HEK293 (cell line): ENCODE measurements around the gene ARL4A.
A peak's percentile ranks its signal among the peaks of the same experiment; 100 is the strongest.

Experiments used
- CTCF ChIA-PET: fragments of 350-600 bp; formaldehyde crosslinking; extraction: SDS; loops from one replicate; lab custom pipeline; 2021; ENCODE audit warnings: antibody characterized with exemption; lab: Yijun Ruan, JAX
- POLR2A ChIA-PET: fragments of 300-600 bp; formaldehyde crosslinking; extraction: SDS; loops from one replicate; lab custom pipeline; 2020; ENCODE audit warnings: antibody characterized with exemption, inconsistent platforms; lab: Yijun Ruan, JAX
- H3K27ac ChIP-seq: fragments of 200-500 bp; sonication (Bioruptor generic); 2 replicates; pipeline ENCODE4 v1.5.1; 2014; ENCODE audit warnings: low read depth, low read length, control low read depth, inconsistent platforms; ENCODE audit errors: extremely low read depth
- H3K36me3 ChIP-seq, 2 experiments: fragments of 200-500 bp in 1 of 2; sonication (Bioruptor generic) in 1 of 2; 1 replicate in 1 of 2; 2 replicates in 1 of 2; pipeline ENCODE4 v1.5.1; 2014 to 2017; ENCODE audit warnings: inconsistent platforms in 2 of 2, low read length in 2 of 2; ENCODE audit not compliant: control insufficient read depth in 2 of 2, insufficient read depth in 1 of 2
- H3K4me1 ChIP-seq: fragments of 200-500 bp; sonication (Bioruptor generic); 2 replicates; pipeline ENCODE4 v1.5.1; 2014; ENCODE audit warnings: mild to moderate bottlenecking, low read length, inconsistent platforms; ENCODE audit not compliant: control insufficient read depth, insufficient read depth
- H3K4me3 ChIP-seq: 2 replicates; pipeline ENCODE4 v1.5.1; 2011; ENCODE audit warnings: low read depth, mild to moderate bottlenecking, control low read depth, low read length, moderate library complexity
- H3K9me3 ChIP-seq: fragments of 200-500 bp; sonication (Bioruptor generic); 2 replicates; pipeline ENCODE4 v1.5.1; 2014; ENCODE audit warnings: low read depth, low read length, inconsistent platforms; ENCODE audit not compliant: control insufficient read depth, insufficient read depth
- ELK4 ChIP-seq: IDR thresholded peaks from 2 replicates; pipeline ENCODE4 v1.6.1; 2011; ENCODE audit warnings: mild to moderate bottlenecking, low read depth, low read length, borderline replicate concordance
- GFI1B ChIP-seq: fragments of 450-650 bp; formaldehyde crosslinking; IDR thresholded peaks from 2 replicates; pipeline ENCODE4 v1.5.1; 2016; ENCODE audit warnings: missing biosample characterization, missing genetic modification characterization
- HOXD13 ChIP-seq: sonication (generic); formaldehyde crosslinking; IDR thresholded peaks from 2 replicates; pipeline ENCODE4 v1.8.0; 2022; ENCODE audit warnings: missing genetic modification reagents, borderline replicate concordance
- OSR2 ChIP-seq: fragments of 450-650 bp; formaldehyde crosslinking; IDR thresholded peaks from 2 replicates; pipeline ENCODE4 v1.5.1; 2016; ENCODE audit warnings: missing biosample characterization, missing genetic modification characterization
- SCRT1 ChIP-seq: fragments of 450-650 bp; formaldehyde crosslinking; IDR thresholded peaks from 2 replicates; pipeline ENCODE4 v1.5.1; 2016; ENCODE audit warnings: missing biosample characterization, missing genetic modification characterization, borderline replicate concordance
- SP7 ChIP-seq: fragments of 450-650 bp; formaldehyde crosslinking; IDR thresholded peaks from 2 replicates; pipeline ENCODE4 v1.5.1; 2016; ENCODE audit warnings: missing biosample characterization, missing genetic modification characterization
- TSHZ1 ChIP-seq: fragments of 450-650 bp; formaldehyde crosslinking; IDR thresholded peaks from 2 replicates; pipeline ENCODE4 v1.5.1; 2016; ENCODE audit warnings: missing biosample characterization, missing genetic modification characterization, borderline replicate concordance
- ZBTB17 ChIP-seq: fragments of 450-650 bp; formaldehyde crosslinking; IDR thresholded peaks from 2 replicates; pipeline ENCODE4 v1.5.1; 2016; ENCODE audit warnings: missing biosample characterization, missing genetic modification characterization
- ZBTB20 ChIP-seq: fragments of 450-650 bp; formaldehyde crosslinking; IDR thresholded peaks from 2 replicates; pipeline ENCODE4 v1.5.1; 2016; ENCODE audit warnings: missing biosample characterization, missing genetic modification characterization
- ZBTB8A ChIP-seq: fragments of 450-650 bp; formaldehyde crosslinking; IDR thresholded peaks from 2 replicates; pipeline ENCODE4 v1.5.1; 2016; ENCODE audit warnings: missing biosample characterization, missing genetic modification characterization
- ZNF114 ChIP-seq: fragments of 450-650 bp; formaldehyde crosslinking; IDR thresholded peaks from 2 replicates; pipeline ENCODE4 v1.5.0; 2017; ENCODE audit warnings: missing biosample characterization, missing genetic modification characterization
- ZNF341 ChIP-seq: fragments of 450-650 bp; formaldehyde crosslinking; IDR thresholded peaks from 2 replicates; pipeline ENCODE4; 2016; ENCODE audit warnings: low read depth, missing biosample characterization, missing genetic modification characterization
- ZNF48 ChIP-seq: fragments of 450-650 bp; formaldehyde crosslinking; IDR thresholded peaks from 2 replicates; pipeline ENCODE4 v1.5.1; 2016; ENCODE audit warnings: missing biosample characterization, missing genetic modification characterization
- ZNF488 ChIP-seq: fragments of 450-650 bp; formaldehyde crosslinking; IDR thresholded peaks from 2 replicates; pipeline ENCODE4 v1.5.1; 2016; ENCODE audit warnings: missing biosample characterization, missing genetic modification characterization
- ZNF513 ChIP-seq: fragments of 450-650 bp; IDR thresholded peaks from 2 replicates; pipeline ENCODE4 v1.5.1; 2018; ENCODE audit warnings: missing biosample characterization, missing genetic modification characterization
- ZNF530 ChIP-seq: fragments of 450-650 bp; formaldehyde crosslinking; IDR thresholded peaks from 2 replicates; pipeline ENCODE4 v1.5.1; 2016; ENCODE audit warnings: low read depth, missing biosample characterization, missing genetic modification characterization
- ZNF639 ChIP-seq: fragments of 450-650 bp; formaldehyde crosslinking; IDR thresholded peaks from 2 replicates; pipeline ENCODE4 v1.5.1; 2016; ENCODE audit warnings: missing biosample characterization, missing genetic modification characterization
- ZNF645 ChIP-seq: fragments of 450-650 bp; formaldehyde crosslinking; IDR thresholded peaks from 2 replicates; pipeline ENCODE4; 2016; ENCODE audit warnings: missing biosample characterization, missing genetic modification characterization
- ZNF660 ChIP-seq: fragments of 450-650 bp; IDR thresholded peaks from 2 replicates; pipeline ENCODE4 v1.5.1; 2018; ENCODE audit warnings: missing biosample characterization, mild to moderate bottlenecking, missing genetic modification characterization
- TF ChIP-seq, protein P1 (sequence below): fragments of 450-650 bp; formaldehyde crosslinking; IDR thresholded peaks from 2 replicates; pipeline ENCODE4 v1.5.1; 2016; ENCODE audit warnings: missing biosample characterization, missing genetic modification characterization
- TF ChIP-seq, protein P2 (sequence below): fragments of 450-650 bp; formaldehyde crosslinking; IDR thresholded peaks from 2 replicates; pipeline ENCODE4 v1.5.1; 2016; ENCODE audit warnings: missing biosample characterization, missing genetic modification characterization

Gene ARL4A

GRCh38 chr7:12703881-12704280, 16.4 kb downstream of the ARL4A start (continued):
- TF ChIP-seq ELK4, result no peak
- no peak for TF ChIP-seq ZNF513 (tag by site-specific recombination)
- TF ChIP-seq GFI1B, result no peak

- no peak overlapping the region for H3K4me3 ChIP-seq
- H3K4me1 ChIP-seq, result no peaks in the 10 kb centered on the region
- POLR2A ChIA-PET, result no interaction called here
- no peaks in the 10 kb centered on the region for H3K36me3 ChIP-seq
- no peak overlapping the region for H3K27ac ChIP-seq
- CTCF ChIA-PET, result interaction anchor here (0.6 to 1.2 kb wide), 4 partner anchors 10 to 594 kb away, joined by 3 to 4 read pairs (median 4); no protein-coding TSS in a partner anchor
- TF ChIP-seq, protein P1, sequence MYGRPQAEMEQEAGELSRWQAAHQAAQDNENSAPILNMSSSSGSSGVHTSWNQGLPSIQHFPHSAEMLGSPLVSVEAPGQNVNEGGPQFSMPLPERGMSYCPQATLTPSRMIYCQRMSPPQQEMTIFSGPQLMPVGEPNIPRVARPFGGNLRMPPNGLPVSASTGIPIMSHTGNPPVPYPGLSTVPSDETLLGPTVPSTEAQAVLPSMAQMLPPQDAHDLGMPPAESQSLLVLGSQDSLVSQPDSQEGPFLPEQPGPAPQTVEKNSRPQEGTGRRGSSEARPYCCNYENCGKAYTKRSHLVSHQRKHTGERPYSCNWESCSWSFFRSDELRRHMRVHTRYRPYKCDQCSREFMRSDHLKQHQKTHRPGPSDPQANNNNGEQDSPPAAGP (tag by site-specific recombination), result no peak
- TF ChIP-seq ZNF639 (tag by site-specific recombination), result no peak
- TF ChIP-seq ZBTB20, result no peak
- TF ChIP-seq ZNF488 (tag by site-specific recombination), result no peak
- TF ChIP-seq ZNF645, result no peak
- no peaks in the 10 kb centered on the region for H3K9me3 ChIP-seq
Measured at GRCh38 chr7:12705878-12706277, 18.4 kb downstream of the ARL4A start.

DNA sequence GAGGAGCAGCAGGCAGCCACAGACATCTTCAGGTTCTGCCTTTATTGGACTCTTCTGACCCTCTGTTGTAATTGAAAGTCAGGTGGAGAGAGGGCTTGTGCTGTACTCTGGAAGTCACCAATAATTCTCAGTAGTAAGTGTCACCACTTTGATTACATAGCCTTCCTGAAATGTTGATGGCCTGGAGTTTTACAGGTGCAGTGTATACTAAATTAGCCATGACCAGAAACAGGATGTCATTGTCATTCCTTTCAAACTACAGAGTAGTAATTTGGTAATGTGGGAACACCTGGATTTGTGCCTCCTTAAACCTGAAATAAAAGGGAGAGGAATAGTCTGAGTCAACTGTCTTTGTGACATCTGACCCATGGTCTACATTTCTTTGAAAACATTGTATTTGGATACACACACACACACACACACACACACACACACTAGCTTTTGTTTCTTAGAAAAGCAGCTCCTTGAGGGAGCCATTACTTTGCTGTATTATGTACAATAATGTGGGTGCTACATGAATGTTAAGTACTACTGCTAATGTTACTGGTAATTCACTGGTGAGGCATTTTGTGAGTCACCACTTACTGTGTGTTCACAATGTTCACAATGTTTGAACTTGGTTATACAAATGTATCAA, 19.6 kb downstream of the ARL4A start:
- ChIA-PET CTCF (interaction anchor here (0.6 to 1.2 kb wide), 3 partner anchors 9 to 702 kb away, joined by 3 to 4 read pairs (median 3); no protein-coding TSS in a partner anchor), POLR2A (interaction anchor here (0.8 kb wide), 1 partner anchor 19 kb away, joined by 3 read pairs; the partner anchor contains the start of gene ARL4A)
- Histone ChIP-seq H3K4me3 (no peak overlapping the region), H3K36me3 (no peaks in the 10 kb centered on the region), H3K9me3 (no peaks in the 10 kb centered on the region), H3K4me1 (no peaks in the 10 kb centered on the region), H3K27ac (no peak overlapping the region)
- TF ChIP-seq ZBTB8A (tag by site-specific recombination), result no peak
- no peak for TF ChIP-seq SCRT1 (tag by site-specific recombination)
- no peak for TF ChIP-seq ZNF660 (tag by site-specific recombination)
- no peak for TF ChIP-seq ZNF341 (tag by site-specific recombination)
- peak; percentile 34; the same call in 1 of the 2 replicates for TF ChIP-seq TSHZ1 (tag by site-specific recombination)
- TF ChIP-seq ZNF530 (tag by site-specific recombination), result no peak
- TF ChIP-seq ZNF114, result no peak
- peak; percentile 84 for TF ChIP-seq SP7 (tag by site-specific recombination)
- TF ChIP-seq ZNF48 (tag by site-specific recombination), result no peak
- no peak for TF ChIP-seq ZBTB17 (tag by site-specific recombination)
- TF ChIP-seq, protein P2, sequence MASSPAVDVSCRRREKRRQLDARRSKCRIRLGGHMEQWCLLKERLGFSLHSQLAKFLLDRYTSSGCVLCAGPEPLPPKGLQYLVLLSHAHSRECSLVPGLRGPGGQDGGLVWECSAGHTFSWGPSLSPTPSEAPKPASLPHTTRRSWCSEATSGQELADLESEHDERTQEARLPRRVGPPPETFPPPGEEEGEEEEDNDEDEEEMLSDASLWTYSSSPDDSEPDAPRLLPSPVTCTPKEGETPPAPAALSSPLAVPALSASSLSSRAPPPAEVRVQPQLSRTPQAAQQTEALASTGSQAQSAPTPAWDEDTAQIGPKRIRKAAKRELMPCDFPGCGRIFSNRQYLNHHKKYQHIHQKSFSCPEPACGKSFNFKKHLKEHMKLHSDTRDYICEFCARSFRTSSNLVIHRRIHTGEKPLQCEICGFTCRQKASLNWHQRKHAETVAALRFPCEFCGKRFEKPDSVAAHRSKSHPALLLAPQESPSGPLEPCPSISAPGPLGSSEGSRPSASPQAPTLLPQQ (tag by site-specific recombination), result no peak
- TF ChIP-seq HOXD13 (CRISPR knock-in tag), result no peak
- TF ChIP-seq OSR2, result peak; percentile 54
- TF ChIP-seq, all 188 proteins: peak for 3
